NB4 (cell line): Measurements from ENCODE around the gene LGI4.

Experiments
- CTCF ChIP-seq: IDR thresholded peaks from one replicate; pipeline ENCODE4 v1.5.1; 2012; ENCODE audit warnings: low read depth, low read length
- POLR2A ChIP-seq: IDR thresholded peaks from 2 replicates; pipeline ENCODE4 v1.6.1; 2011; ENCODE audit warnings: mild to moderate bottlenecking; ENCODE audit not compliant: insufficient read length; ENCODE audit errors: extremely low read depth

- TF ChIP-seq POLR2A (no peak), CTCF (no peak)
These were observed 44.7 kb downstream of the LGI4 start for GRCh38 chr19:35090160-35090505.
